Body of pancreas (tissue), 4 donors: Measurements from ENCODE around the gene UBA1.

Experiments used
- POLR2A ChIP-seq, 3 donors: fragments of 450-650 bp; IDR thresholded peaks; one replicate each; pipeline ENCODE4 v1.6.1; 2016; ENCODE audit warnings: antibody characterized with exemption in 3 of 3, mild to moderate bottlenecking in 2 of 3
- TF ChIP-seq, protein P1 (sequence below), 7 experiments: fragments of 450-650 bp in 4 of 7; fragments of 200-600 bp in 3 of 7; sonication (generic) in 3 of 7; IDR thresholded peaks; one replicate each; pipeline ENCODE4 v1.5.1; 2016 to 2019; ENCODE audit warnings: antibody characterized with exemption in 7 of 7

- TF ChIP-seq POLR2A (IDR thresholded peaks at IDR 0.05), result no peak
- TF ChIP-seq, protein P1, sequence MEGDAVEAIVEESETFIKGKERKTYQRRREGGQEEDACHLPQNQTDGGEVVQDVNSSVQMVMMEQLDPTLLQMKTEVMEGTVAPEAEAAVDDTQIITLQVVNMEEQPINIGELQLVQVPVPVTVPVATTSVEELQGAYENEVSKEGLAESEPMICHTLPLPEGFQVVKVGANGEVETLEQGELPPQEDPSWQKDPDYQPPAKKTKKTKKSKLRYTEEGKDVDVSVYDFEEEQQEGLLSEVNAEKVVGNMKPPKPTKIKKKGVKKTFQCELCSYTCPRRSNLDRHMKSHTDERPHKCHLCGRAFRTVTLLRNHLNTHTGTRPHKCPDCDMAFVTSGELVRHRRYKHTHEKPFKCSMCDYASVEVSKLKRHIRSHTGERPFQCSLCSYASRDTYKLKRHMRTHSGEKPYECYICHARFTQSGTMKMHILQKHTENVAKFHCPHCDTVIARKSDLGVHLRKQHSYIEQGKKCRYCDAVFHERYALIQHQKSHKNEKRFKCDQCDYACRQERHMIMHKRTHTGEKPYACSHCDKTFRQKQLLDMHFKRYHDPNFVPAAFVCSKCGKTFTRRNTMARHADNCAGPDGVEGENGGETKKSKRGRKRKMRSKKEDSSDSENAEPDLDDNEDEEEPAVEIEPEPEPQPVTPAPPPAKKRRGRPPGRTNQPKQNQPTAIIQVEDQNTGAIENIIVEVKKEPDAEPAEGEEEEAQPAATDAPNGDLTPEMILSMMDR (IDR thresholded peaks at IDR 0.05), result no peak
These were observed 48.7 kb downstream of the UBA1 start for GRCh38 chrX:47242321-47242720.
